Keratinocyte (primary cell): Measurements from ENCODE around the gene ANO10. TPM values are rescaled to one million over a fixed set of nuclear protein-coding genes. Genes with fewer than 3 reads are reported as not detected.

Source experiments
- DNase-seq: peaks from one replicate; pipeline ENCODE4 v3.0.0-alpha.2; 2011; ENCODE audit warnings: low read depth, missing footprints, low spot score
- FAIRE-seq: peaks from 2 replicates; lab custom pipeline; 2011; peaks lifted over from hg19 to GRCh38; lab: Jason Lieb, UNC
- H2AFZ ChIP-seq: 2 replicates; pipeline ENCODE4 v1.6.0; 2012; ENCODE audit warnings: low read length, control low read depth, inconsistent platforms; ENCODE audit not compliant: control insufficient read depth
- H3K27ac ChIP-seq: 2 replicates; pipeline ENCODE4 v1.5.1; 2011; ENCODE audit warnings: low read length; ENCODE audit not compliant: control insufficient read depth, insufficient read depth
- H3K27me3 ChIP-seq: 3 replicates; pipeline ENCODE4 v1.6.0; 2011; ENCODE audit warnings: low read length; ENCODE audit not compliant: control insufficient read depth, insufficient read depth; ENCODE audit errors: extremely low read depth
- H3K36me3 ChIP-seq, 2 experiments: 2 replicates in 1 of 2; 3 replicates in 1 of 2; pipeline ENCODE4 v1.5.1; 2011; ENCODE audit warnings: low read length in 2 of 2, mild to moderate bottlenecking in 1 of 2; ENCODE audit not compliant: control insufficient read depth in 2 of 2, insufficient read depth in 2 of 2; ENCODE audit errors: extremely low read depth in 1 of 2
- H3K4me1 ChIP-seq: 3 replicates; pipeline ENCODE4 v1.5.1; 2011; ENCODE audit warnings: low read length; ENCODE audit not compliant: control insufficient read depth, insufficient read depth; ENCODE audit errors: extremely low read depth
- H3K4me2 ChIP-seq: 3 replicates; pipeline ENCODE4 v1.6.0; 2011; ENCODE audit warnings: low read depth, low read length; ENCODE audit not compliant: control insufficient read depth, insufficient read depth; ENCODE audit errors: extremely low read depth
- H3K4me3 ChIP-seq, 3 experiments: fragments of 200-600 bp in 1 of 3; sonication (generic) in 1 of 3; 2 replicates in 2 of 3; 3 replicates in 1 of 3; pipeline ENCODE4 v1.5.1; 2011 to 2016; ENCODE audit warnings: low read length in 3 of 3, mild to moderate bottlenecking in 3 of 3, control low read depth in 2 of 3, inconsistent platforms in 1 of 3, low read depth in 1 of 3, mixed read lengths in 1 of 3, mixed run types in 1 of 3, moderate library complexity in 1 of 3; ENCODE audit not compliant: control insufficient read depth in 2 of 3, insufficient read depth in 2 of 3; ENCODE audit errors: extremely low read depth in 1 of 3
- H3K79me2 ChIP-seq: 2 replicates; pipeline ENCODE4 v1.6.0; 2012; ENCODE audit warnings: low read length; ENCODE audit not compliant: control insufficient read depth, insufficient read depth
- H3K9ac ChIP-seq: 3 replicates; pipeline ENCODE4 v1.6.0; 2011; ENCODE audit warnings: low read length; ENCODE audit not compliant: control insufficient read depth, insufficient read depth; ENCODE audit errors: extremely low read depth
- H3K9me1 ChIP-seq: 3 replicates; pipeline ENCODE4 v1.6.0; 2011; ENCODE audit warnings: low read length; ENCODE audit not compliant: control insufficient read depth, insufficient read depth; ENCODE audit errors: extremely low read depth
- H3K9me3 ChIP-seq: 2 replicates; pipeline ENCODE4 v1.5.1; 2012; ENCODE audit warnings: low read depth, low read length; ENCODE audit not compliant: control insufficient read depth
- H4K20me1 ChIP-seq: 3 replicates; pipeline ENCODE4 v1.6.0; 2011; ENCODE audit warnings: low read length; ENCODE audit not compliant: control insufficient read depth, insufficient read depth; ENCODE audit errors: extremely low read depth
- EZH2 ChIP-seq: IDR thresholded peaks from one replicate; pipeline ENCODE4 v1.6.1; 2012; ENCODE audit warnings: inconsistent platforms, mild to moderate bottlenecking, low read length, moderate library complexity
- dilution Hi-C: fragments of 300-500 bp; cut with MboI; formaldehyde crosslinking; loops from one replicate; pipeline ENCODE4 v1.7.0; 2020; ENCODE audit warnings: low sequenced_read_pairs; ENCODE audit not compliant: extremely low pct_ligation_motif_present
- polyA plus RNA-seq, 5 experiments: library from polyadenylated mRNA; depleted of rRNA in 3 of 5; stranded (reverse) in 3 of 5; stranded (forward) in 1 of 5; unstranded in 1 of 5; fragments of >200 nt; gene quantifications; 1 replicate in 1 of 5; 2 replicates in 3 of 5; 3 replicates in 1 of 5; pipeline versions ENCODE4 v1.2.1 to v1.2.3, GENCODE V29; 2011 to 2012; ENCODE audit warnings: missing spikeins in 2 of 5, low read depth in 1 of 5, low replicate concordance in 1 of 5
- TF ChIP-seq, protein P1 (sequence below), 3 experiments: IDR thresholded peaks in 1 of 3; conservative IDR thresholded peaks in 1 of 3; optimal IDR thresholded peaks in 1 of 3; 2 replicates in 2 of 3; 3 replicates in 1 of 3; pipeline versions ENCODE3 to v1.5.1; 2011; ENCODE audit warnings: low read length in 3 of 3, mild to moderate bottlenecking in 3 of 3, moderate library complexity in 2 of 3, control low read depth in 1 of 3, inconsistent platforms in 1 of 3; ENCODE audit not compliant: insufficient read depth in 2 of 3; ENCODE audit errors: extremely low read depth in 1 of 3

The ANO10 gene
- polyA plus RNA-seq, 1 donor (not counting 4 experiments of a cell fraction or from before 2014, with no cell fraction given), result 48.8 TPM

GRCh38 chr3:43490640-43491185, 131.1 kb downstream of the ANO10 start:
- Histone ChIP-seq H3K27ac (no peak overlapping the region), H3K79me2 (no peaks in the 10 kb centered on the region), H3K36me3 (no peaks in the 10 kb centered on the region), H3K9me1 (no peaks in the 10 kb centered on the region), H3K4me1 (no peaks in the 10 kb centered on the region), H3K4me2 (no peak overlapping the region), H3K27me3 (no peaks in the 10 kb centered on the region), H3K4me3 (no peak overlapping the region), H3K9me3 (no peaks in the 10 kb centered on the region), H2AFZ (no peak overlapping the region), H4K20me1 (no peaks in the 10 kb centered on the region), H3K9ac (no peak overlapping the region)
- DNase-seq (no peak), FAIRE-seq (no peak)
- dilution Hi-C loops, result no loop called here
- no peak for TF ChIP-seq EZH2
- TF ChIP-seq, protein P1, sequence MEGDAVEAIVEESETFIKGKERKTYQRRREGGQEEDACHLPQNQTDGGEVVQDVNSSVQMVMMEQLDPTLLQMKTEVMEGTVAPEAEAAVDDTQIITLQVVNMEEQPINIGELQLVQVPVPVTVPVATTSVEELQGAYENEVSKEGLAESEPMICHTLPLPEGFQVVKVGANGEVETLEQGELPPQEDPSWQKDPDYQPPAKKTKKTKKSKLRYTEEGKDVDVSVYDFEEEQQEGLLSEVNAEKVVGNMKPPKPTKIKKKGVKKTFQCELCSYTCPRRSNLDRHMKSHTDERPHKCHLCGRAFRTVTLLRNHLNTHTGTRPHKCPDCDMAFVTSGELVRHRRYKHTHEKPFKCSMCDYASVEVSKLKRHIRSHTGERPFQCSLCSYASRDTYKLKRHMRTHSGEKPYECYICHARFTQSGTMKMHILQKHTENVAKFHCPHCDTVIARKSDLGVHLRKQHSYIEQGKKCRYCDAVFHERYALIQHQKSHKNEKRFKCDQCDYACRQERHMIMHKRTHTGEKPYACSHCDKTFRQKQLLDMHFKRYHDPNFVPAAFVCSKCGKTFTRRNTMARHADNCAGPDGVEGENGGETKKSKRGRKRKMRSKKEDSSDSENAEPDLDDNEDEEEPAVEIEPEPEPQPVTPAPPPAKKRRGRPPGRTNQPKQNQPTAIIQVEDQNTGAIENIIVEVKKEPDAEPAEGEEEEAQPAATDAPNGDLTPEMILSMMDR (optimal IDR thresholded peaks at IDR 0.05 in 1 of 3, IDR thresholded peaks at IDR 0.05 in 1 of 3, conservative IDR thresholded peaks at IDR 0.05 in 1 of 3; ENCODE audit: extremely low read depth in 1 of 3, insufficient read depth in 2 of 3, low read length in 3 of 3), result no peak

GRCh38 chr3:43489930-43490329, 131.9 kb downstream of the ANO10 start:
- TF ChIP-seq, protein P1 (optimal IDR thresholded peaks at IDR 0.05 in 1 of 3, IDR thresholded peaks at IDR 0.05 in 1 of 3, conservative IDR thresholded peaks at IDR 0.05 in 1 of 3; ENCODE audit: extremely low read depth in 1 of 3, insufficient read depth in 2 of 3, low read length in 3 of 3), result no peak
- TF ChIP-seq EZH2, result no peak
- FAIRE-seq, result no peak

More at GRCh38 chr3:43489930-43490329, 131.9 kb downstream of the ANO10 start:
- H3K36me3 ChIP-seq, result no peaks in the 10 kb centered on the region
- no peaks in the 10 kb centered on the region for H3K9me1 ChIP-seq
- no peak overlapping the region for H3K27ac ChIP-seq
- no peak overlapping the region for H3K4me2 ChIP-seq
- H3K79me2 ChIP-seq, result no peaks in the 10 kb centered on the region
- no peaks in the 10 kb centered on the region for H3K9me3 ChIP-seq
- dilution Hi-C loops, result no loop called here
- no peak overlapping the region for H3K4me3 ChIP-seq
- no peak overlapping the region for H3K9ac ChIP-seq
- H4K20me1 ChIP-seq, result no peaks in the 10 kb centered on the region
- DNase-seq, result no peak
- H3K4me1 ChIP-seq, result no peaks in the 10 kb centered on the region
- H3K27me3 ChIP-seq, result no peaks in the 10 kb centered on the region
- no peak overlapping the region for H2AFZ ChIP-seq
